ENCODE results near the gene STK35.

DNA sequence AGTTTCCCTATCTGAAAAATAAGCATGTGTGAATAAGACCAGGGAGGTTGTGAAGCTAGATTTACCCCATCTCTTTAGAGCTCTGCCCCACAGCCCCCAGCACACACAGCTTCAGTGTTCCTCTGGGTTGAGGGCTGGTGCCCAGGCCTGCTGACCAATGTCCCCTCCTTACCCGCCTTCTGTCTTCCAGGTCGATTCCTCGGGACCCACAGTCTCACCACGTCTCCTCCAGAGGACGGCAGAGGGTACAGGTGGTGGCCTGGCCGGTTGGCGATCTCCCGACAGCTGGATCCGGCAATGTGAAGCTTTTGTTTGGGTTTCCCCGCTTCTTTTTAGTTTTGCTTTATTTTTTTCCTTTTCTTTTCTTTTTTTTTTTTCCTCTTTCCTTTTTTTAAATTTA, 42.0 kb downstream of the STK35 start:
- TF ChIP-seq EZH2 (IDR thresholded peaks at IDR 0.05; ENCODE audit: insufficient read depth, poor library complexity, severe bottlenecking) (no peak), EZH2phosphoT487 (IDR thresholded peaks at IDR 0.05; ENCODE audit: insufficient read depth, low read depth) (no peak)
